LNCAP (cell line): Measurements from ENCODE around the gene HSPA5.
A peak's percentile ranks its signal among the peaks of the same experiment; 100 is the strongest.

Experiments used
- TF ChIP-seq, protein P1 (sequence below): fragments of 450-650 bp; IDR thresholded peaks from 2 replicates; pipeline ENCODE4 v1.5.1; 2017; ENCODE audit warnings: mild to moderate bottlenecking

Gene HSPA5

DNA sequence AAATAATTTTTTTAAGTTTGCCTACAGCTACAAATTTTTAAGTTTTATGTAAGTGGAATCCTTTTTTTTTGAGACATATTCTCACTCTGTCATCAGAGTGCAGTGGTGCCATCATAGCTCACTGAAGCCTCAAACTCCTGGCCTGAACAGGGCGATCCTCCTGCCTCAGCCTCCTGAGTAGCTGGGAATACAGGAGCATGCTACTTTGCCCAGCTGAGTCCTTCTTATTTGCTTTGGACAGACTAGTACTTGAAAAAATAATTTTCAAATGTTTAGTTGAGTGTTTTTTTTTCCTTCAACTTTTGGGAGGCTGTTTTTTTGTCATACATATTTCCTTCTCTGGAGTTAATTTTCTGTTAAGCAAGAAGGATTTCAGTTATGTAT is 27.9 kb upstream of the HSPA5 start:
- TF ChIP-seq, protein P1, sequence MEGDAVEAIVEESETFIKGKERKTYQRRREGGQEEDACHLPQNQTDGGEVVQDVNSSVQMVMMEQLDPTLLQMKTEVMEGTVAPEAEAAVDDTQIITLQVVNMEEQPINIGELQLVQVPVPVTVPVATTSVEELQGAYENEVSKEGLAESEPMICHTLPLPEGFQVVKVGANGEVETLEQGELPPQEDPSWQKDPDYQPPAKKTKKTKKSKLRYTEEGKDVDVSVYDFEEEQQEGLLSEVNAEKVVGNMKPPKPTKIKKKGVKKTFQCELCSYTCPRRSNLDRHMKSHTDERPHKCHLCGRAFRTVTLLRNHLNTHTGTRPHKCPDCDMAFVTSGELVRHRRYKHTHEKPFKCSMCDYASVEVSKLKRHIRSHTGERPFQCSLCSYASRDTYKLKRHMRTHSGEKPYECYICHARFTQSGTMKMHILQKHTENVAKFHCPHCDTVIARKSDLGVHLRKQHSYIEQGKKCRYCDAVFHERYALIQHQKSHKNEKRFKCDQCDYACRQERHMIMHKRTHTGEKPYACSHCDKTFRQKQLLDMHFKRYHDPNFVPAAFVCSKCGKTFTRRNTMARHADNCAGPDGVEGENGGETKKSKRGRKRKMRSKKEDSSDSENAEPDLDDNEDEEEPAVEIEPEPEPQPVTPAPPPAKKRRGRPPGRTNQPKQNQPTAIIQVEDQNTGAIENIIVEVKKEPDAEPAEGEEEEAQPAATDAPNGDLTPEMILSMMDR: no peak

DNA sequence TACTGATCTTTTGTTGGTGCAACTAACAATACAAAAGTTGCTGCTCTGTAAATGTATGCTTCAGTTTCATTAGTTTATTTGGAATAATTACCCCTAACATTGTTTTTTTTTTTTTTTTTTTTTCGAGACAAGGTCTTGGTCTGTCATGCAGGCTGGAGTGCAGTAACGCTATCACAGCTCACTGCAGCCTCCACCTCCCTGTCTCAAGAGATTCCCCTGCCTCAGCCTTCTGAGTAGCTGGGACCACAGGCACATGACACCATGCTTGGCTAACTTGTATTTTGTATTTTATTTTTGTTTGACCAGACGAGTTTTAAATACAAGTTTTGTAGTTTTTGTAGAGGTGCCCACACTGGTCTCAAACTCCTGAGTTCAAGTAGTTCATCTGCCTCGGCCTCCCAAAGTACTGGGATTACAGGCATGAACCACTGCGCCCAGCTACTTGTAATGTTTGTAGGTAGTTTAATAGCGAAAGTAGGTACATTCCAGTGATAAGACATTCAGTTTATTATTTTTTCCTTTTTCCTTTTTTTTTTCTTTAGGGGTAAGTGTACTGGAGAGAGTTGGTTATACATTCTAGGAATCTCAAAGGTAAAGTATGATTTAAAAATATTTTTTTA is 27.4 kb upstream of the HSPA5 start:
- TF ChIP-seq, protein P1: no peak

DNA sequence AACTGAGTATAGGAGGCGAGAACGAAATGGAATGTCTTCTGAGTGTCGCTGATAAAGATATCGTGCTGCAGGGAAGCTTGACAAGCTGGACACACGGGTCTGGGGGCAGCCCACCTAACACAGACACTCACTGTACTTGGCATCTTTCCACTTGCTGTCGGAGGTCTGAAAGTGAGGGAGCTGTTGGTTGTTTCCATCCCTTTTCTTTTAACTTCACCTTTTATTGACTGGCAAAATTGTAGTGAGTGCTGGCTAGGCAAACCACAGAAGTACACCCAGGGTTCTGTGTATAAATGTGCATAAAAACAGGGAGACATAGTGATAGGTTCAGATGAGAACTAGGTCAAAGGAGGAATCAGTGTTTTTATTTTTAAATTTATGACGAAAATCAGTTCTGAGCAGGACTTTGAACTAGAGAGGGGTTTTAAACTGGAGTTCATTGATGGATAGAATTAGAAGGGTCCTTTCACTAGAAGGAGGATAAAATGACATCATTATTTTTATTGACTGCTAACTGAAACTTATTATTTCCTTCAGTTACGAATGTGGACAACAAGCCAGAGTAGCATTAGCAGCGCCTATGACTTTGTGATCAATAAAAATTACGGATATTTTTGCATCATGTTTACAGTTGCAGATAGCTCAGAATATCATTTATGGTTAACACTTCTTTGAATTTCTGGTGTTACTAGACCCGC is 21.3 kb upstream of the HSPA5 start:
- TF ChIP-seq, protein P1: no peak

DNA sequence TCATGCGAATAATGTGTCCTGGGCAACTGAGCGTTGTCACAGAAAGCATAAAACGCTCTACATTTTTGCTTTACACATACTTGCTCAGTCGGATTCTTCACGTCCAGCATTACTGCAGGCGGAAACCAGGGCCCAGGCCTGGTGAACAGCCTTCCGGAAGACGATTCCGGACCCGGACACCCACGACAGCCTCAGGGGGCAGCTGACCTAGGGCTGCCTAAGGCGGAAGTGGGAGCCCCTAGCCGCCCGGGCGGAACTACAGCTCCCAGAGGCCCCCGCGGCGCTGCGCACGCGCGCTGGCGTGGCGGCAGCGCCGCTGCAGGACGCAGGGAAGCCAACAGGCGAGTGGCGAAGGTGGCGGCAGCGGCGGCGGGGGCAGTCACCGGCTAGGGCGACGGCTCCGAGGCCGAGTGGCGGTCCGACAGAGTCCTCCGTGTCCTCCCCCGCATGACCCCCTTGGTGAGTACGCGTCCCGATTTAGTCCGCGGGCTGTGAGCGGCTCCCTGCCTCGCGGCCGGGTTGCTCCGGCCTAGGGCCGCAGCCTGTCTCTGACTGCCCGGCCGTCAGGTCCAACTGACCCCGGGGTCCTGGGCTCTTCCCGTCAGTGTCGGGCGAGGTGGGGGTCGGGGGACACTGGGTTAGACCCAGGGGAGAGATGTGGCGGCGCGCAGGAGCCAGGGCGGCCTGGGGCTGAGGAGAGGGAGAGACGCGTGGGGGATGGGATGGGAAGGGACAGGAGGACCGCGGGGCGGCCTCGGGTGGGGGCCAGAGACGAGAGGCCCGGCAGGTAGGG is 20.6 kb upstream of the HSPA5 start, which contains the start of gene GAPVD1:
GAPVD1 (plus strand) TSS at position 326 of the 793 bp plus-strand sequence. CDS start 37,096 bp downstream, outside the sequence.
- TF ChIP-seq, protein P1: peak; percentile 39; the same call in 1 of the 2 replicates

DNA sequence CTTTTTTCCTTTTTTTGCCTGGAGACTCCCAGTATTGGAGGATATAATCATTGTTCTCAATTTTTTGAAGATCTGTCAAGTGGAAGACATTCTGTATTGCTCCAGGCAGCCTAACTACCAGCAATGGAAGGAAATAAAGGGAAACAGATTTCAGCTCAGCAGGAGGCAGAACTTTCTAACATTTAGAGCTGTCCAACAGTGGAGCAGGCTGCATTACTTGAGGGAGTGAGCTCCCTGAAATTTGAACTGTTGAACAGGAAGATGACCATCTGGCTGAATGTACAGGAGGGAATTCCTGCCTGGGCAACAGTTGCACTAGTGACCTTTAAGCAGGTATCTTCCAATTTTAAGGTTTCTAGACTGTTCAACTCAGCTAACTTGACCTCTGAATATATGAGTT is 19.4 kb upstream of the HSPA5 start:
- TF ChIP-seq, protein P1: no peak

DNA sequence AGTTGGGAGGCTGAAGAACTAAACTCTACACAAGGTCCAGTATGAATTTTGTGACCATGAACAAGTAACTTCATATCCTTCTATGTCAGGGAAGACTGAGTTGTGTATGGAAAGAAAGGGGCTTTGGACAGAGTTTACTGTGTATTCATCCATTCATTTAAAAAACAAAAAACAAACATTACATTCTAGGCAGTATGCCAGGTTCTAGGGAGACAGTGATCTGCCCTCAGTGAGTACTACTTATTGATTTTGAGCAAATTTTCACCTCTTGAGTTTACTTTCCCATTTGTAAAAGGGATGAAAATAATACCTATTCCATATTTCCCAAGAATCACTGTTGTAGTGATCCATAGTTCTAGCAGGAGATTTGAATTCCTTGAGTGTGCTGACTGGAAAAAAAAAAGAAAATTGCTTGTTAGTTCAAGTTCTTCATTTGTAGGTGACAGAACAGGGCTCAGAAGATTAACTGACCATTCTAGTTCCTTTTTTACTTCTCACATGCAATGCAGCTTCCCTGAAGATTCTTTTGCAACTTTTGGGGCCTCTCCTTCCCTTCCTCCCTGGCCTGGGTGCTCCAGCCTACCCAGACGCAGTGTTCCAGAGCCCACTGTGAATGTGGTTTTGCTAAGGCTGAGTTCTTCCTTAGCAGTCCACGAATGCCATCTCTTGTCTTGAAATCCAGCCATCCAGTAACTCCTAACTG is 17.8 kb upstream of the HSPA5 start:
- TF ChIP-seq, protein P1: no peak

DNA sequence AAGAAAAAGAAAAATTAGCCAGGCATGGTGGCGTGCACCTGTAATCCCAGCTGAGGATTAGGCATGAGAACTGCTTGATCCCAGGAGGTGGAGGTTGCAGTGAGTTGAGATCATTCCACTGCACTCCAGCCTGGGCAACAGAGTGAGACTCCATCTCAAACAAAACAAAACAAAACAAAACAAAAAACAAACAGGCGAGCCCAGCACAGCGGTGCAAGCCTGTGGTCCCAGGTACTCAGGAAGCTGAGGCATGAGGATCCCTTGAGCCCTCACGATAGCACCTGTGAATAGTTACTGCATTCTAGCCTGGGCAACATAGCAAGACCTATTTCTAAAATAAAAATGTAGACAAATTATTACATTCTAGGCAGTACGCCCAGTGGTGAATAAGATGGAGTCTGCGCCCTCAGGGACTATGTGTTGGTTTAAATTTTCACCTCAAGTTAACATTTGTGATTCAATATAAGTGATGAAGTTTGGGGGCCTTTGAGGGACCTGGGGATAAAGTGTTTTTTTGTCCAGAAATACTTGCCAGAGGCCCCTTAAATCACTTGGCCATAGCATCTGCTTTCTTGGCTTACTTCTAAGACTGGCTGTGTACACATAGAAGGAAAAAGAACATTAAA is 17.1 kb upstream of the HSPA5 start:
- TF ChIP-seq, protein P1: no peak
